Ascending aorta (tissue), 2 donors: Measurements from ENCODE around the gene ARHGEF3. TPM values are rescaled to one million over a fixed set of nuclear protein-coding genes. Genes with fewer than 3 reads are reported as not detected.

Experiments
- DNase-seq, 2 donors: peaks; one replicate each; pipeline ENCODE4 v3.0.0-alpha.2; 2019; ENCODE audit warnings: low spot score in 2 of 2
- H3K27ac ChIP-seq, 2 donors: fragments of 200-600 bp; sonication (generic); one replicate each; pipeline ENCODE4 v1.5.1; 2016 to 2017; ENCODE audit warnings: mild to moderate bottlenecking in 1 of 2
- H3K27me3 ChIP-seq: fragments of 200-600 bp; sonication (generic); one replicate; pipeline ENCODE4 v1.5.1; 2017
- H3K36me3 ChIP-seq, 2 donors: fragments of 200-600 bp; sonication (generic); one replicate each; pipeline ENCODE4 v1.5.1; 2016
- H3K4me1 ChIP-seq, 2 donors: fragments of 200-600 bp; sonication (generic); one replicate each; pipeline ENCODE4 v1.5.1; 2016 to 2017; ENCODE audit warnings: mild to moderate bottlenecking in 1 of 2
- H3K4me3 ChIP-seq, 2 donors: fragments of 200-600 bp; sonication (generic); one replicate each; pipeline ENCODE4 v1.5.1; 2016 to 2017; ENCODE audit warnings: mild to moderate bottlenecking in 1 of 2
- H3K9me3 ChIP-seq, 2 donors: fragments of 200-600 bp; sonication (generic); one replicate each; pipeline ENCODE4 v1.5.1; 2016
- intact Hi-C: fragments of 100-400 bp; cut with DNase I; formaldehyde crosslinking; loops from one replicate; pipeline ENCODE4 v1.15.1; 2023
- total RNA-seq: library from RNA; depleted of rRNA; stranded (reverse); fragments of >200 nt; gene quantifications from one replicate; pipeline ENCODE4 v1.1.0, GENCODE V29; 2016
- TF ChIP-seq, protein P1 (sequence below), 3 experiments: fragments of 200-600 bp in 2 of 3; fragments of 450-650 bp in 1 of 3; sonication (generic) in 2 of 3; IDR thresholded peaks; one replicate each; pipeline ENCODE4 v1.5.1; 2016 to 2019; ENCODE audit warnings: antibody characterized with exemption in 3 of 3, mild to moderate bottlenecking in 1 of 3, moderate library complexity in 1 of 3

Gene ARHGEF3
- total RNA-seq, 1 donor from 2014 or later: 16.8 TPM

DNA sequence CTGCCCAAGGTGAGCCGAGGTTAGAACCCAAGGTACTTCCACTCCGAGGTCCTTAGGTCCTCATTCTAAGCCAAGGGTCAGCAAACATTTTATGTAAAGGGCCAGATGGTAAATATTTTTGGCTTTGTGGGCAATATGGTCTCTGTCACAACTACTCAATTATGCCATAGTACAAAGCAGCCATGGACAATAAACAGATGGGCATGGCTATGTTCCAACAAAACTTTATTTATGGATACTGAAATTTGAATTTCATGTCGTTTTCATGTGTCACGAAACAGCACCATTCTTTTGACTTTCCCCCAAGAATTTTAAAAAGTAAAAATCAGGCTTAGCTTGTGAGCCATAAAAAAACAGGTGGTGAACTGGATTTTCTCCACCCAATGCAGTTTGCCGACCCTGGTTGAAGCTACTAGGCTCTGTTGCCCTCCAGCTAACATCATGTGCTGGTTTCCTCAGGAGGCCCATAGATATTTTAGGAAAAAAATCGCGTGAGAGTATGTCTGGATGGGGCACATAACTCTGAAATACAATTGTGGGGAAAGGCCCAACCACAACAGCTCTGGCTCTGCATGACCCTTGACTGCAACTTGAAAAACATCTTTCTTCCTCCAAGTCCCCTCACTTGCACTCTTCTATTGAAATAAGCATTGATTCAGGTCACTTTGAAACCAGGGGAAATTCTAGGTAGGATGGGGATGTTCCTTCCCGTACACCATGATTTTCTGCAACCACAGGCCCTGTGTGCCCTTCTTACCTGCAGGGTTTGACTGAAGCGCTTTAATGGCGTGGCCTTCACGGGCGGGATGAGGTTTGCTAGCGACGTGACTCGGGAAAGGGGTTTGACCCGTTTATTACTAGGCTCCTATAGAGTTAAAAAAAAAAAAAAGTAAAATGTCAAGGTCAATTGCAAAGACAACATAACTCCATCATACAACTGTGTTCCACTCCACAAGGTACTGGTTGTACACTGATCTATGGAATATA is 28.5 kb downstream of the ARHGEF3 start:
- no peak overlapping the region for H3K27ac ChIP-seq
- H3K9me3 ChIP-seq: no peaks in the 10 kb centered on the region
- no peaks in the 10 kb centered on the region for H3K4me1 ChIP-seq
- intact Hi-C loops: no loop called here
- H3K27me3 ChIP-seq: no peaks in the 10 kb centered on the region
- H3K4me3 ChIP-seq: no peak overlapping the region
- no peak for DNase-seq
- H3K36me3 ChIP-seq: no peaks in the 10 kb centered on the region
- TF ChIP-seq, protein P1, sequence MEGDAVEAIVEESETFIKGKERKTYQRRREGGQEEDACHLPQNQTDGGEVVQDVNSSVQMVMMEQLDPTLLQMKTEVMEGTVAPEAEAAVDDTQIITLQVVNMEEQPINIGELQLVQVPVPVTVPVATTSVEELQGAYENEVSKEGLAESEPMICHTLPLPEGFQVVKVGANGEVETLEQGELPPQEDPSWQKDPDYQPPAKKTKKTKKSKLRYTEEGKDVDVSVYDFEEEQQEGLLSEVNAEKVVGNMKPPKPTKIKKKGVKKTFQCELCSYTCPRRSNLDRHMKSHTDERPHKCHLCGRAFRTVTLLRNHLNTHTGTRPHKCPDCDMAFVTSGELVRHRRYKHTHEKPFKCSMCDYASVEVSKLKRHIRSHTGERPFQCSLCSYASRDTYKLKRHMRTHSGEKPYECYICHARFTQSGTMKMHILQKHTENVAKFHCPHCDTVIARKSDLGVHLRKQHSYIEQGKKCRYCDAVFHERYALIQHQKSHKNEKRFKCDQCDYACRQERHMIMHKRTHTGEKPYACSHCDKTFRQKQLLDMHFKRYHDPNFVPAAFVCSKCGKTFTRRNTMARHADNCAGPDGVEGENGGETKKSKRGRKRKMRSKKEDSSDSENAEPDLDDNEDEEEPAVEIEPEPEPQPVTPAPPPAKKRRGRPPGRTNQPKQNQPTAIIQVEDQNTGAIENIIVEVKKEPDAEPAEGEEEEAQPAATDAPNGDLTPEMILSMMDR (IDR thresholded peaks at IDR 0.05): no peak

DNA sequence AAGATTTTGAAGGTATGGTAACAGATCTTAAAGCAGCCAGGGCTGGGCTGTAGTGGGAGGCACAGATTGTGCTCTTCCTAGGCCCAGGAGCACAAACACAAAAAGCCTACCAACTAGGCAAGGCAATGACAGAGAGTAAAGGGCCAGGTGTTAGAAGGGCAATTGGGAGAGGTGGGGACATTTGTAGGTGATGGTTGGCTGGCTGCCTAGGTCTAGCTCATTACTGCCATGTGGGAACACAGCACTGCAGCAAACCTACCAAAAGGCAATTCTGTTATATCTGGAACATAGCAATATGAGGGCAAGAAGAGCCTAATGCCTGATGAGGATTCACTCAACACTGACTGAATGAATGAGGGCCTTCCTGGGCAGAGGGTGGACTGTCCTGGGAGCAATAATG is 30.4 kb downstream of the ARHGEF3 start:
- Histone ChIP-seq H3K27me3 (no peaks in the 10 kb centered on the region), H3K36me3 (no peaks in the 10 kb centered on the region), H3K4me3 (no peak overlapping the region), H3K4me1 (no peaks in the 10 kb centered on the region), H3K27ac (no peak overlapping the region), H3K9me3 (no peaks in the 10 kb centered on the region)
- intact Hi-C loops: no loop called here
- DNase-seq: no peak
- TF ChIP-seq, protein P1 (IDR thresholded peaks at IDR 0.05): no peak

DNA sequence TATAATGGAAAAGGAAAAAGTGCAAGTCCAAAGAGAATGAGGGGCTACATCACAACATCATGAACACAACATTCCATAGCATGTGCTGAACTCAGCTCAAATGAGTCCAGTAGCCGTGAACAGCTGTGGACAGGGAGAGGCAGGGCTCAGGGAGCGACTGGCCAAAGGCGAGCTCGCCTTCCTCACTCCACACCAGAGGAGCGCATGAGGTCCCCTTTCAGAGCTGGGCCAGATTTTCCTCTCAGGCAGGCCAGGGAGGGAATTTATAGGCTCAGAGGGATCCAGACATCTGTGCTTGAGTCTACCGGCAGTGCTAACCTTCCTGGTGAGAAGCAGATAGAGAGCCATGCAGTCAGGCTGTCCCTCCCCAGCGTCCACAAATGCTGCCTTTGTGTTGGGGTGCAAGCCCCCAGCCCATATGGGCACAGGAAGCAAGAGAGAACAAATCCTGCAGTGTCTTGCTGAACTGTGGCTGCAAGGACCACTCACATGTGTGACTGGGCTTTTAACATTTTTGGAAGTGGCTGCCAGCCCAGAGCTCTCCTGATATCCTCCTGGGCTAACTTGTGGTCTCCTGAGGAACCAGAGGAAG is 32.5 kb downstream of the ARHGEF3 start:
- intact Hi-C loops: no loop called here
- no peak for DNase-seq
- Histone ChIP-seq H3K4me1 (no peaks in the 10 kb centered on the region), H3K27me3 (no peaks in the 10 kb centered on the region), H3K4me3 (no peak overlapping the region), H3K36me3 (no peaks in the 10 kb centered on the region), H3K9me3 (no peaks in the 10 kb centered on the region), H3K27ac (no peak overlapping the region)
- TF ChIP-seq, protein P1 (IDR thresholded peaks at IDR 0.05): no peak

DNA sequence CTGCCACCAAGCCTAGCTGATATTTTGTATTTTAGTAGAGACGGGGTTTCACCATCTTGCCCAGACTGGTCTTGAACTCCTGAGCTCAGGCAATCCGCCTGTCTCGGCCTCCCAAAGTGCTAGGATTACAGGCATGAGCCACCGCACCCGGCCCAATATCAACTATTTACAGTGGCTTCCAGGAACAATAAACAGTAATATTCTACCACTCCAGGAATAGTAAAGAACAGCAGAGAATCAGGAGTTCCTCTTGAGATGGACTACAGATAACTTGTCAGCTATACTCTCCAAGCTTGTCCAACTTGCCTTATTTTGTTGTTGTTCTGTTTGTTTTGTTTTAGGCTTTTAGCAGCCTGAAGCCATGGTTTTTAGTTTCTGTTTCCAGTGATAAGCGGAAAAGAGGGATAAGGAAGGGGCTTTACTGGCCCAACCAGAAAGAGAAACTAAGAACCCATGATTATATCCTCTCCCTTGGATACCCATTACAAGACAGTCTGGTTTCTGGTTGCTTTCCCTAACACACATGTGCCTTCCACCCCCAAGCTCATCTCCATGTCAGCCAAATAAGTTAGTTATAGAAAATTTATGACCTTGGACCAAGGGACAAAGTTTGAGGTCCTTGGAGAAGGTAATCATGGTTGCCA is 36.7 kb downstream of the ARHGEF3 start:
- no peaks in the 10 kb centered on the region for H3K27me3 ChIP-seq
- H3K4me3 ChIP-seq: no peak overlapping the region
- TF ChIP-seq, protein P1 (IDR thresholded peaks at IDR 0.05): no peak
- no peak overlapping the region for H3K27ac ChIP-seq
- no peaks in the 10 kb centered on the region for H3K4me1 ChIP-seq
- no peaks in the 10 kb centered on the region for H3K9me3 ChIP-seq
- DNase-seq: no peak
- intact Hi-C loops: no loop called here
- H3K36me3 ChIP-seq: no peaks in the 10 kb centered on the region

DNA sequence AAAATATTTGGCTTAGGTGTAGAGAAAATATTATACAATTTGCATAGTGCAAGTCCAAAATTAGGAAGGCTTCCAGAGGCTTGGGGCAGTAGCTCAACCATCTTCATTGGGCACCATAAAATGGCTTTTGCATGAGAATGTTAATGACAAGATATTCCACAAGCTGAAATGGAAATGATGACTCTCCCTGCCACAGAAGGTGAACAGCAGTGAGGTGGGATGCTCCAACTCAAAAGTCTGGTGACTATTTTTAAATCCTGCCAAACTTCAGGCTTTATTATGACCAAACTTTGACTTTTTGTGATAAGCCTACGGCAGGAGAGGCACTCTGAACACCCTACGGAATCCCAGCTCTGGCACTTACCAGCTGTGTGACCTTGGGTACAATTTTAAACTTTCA is 37.6 kb downstream of the ARHGEF3 start:
- DNase-seq: no peak
- Histone ChIP-seq H3K27me3 (no peaks in the 10 kb centered on the region), H3K4me3 (no peak overlapping the region), H3K9me3 (no peaks in the 10 kb centered on the region), H3K27ac (no peak overlapping the region), H3K36me3 (no peaks in the 10 kb centered on the region), H3K4me1 (no peaks in the 10 kb centered on the region)
- intact Hi-C loops: no loop called here
- TF ChIP-seq, protein P1 (IDR thresholded peaks at IDR 0.05): no peak
